Measurements from ENCODE around the gene C1orf116.

DNA sequence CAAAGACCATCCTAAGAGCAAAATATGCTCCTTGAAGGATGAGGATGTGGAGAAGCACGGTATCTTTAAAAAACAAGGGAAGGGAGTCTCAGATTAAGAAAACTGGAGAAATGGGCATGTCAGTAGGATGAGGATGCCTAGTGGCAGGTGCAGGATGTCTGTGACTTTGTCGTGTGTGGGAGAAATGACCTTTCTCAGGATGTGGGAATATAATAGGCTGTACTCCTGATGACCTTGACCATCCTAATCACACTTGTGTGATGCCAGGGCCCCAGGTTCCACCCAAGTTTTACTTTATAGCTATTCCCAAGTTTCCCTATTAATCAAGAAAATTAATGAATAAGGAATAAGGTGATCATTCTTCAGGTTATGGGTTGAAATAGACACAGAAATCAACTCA lies 12.9 kb downstream of the C1orf116 start:
- no peak for TF ChIP-seq POLR2A (IDR thresholded peaks at IDR 0.05)
- TF ChIP-seq, protein P1, sequence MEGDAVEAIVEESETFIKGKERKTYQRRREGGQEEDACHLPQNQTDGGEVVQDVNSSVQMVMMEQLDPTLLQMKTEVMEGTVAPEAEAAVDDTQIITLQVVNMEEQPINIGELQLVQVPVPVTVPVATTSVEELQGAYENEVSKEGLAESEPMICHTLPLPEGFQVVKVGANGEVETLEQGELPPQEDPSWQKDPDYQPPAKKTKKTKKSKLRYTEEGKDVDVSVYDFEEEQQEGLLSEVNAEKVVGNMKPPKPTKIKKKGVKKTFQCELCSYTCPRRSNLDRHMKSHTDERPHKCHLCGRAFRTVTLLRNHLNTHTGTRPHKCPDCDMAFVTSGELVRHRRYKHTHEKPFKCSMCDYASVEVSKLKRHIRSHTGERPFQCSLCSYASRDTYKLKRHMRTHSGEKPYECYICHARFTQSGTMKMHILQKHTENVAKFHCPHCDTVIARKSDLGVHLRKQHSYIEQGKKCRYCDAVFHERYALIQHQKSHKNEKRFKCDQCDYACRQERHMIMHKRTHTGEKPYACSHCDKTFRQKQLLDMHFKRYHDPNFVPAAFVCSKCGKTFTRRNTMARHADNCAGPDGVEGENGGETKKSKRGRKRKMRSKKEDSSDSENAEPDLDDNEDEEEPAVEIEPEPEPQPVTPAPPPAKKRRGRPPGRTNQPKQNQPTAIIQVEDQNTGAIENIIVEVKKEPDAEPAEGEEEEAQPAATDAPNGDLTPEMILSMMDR (IDR thresholded peaks at IDR 0.05), result no peak
- TF ChIP-seq EP300 (IDR thresholded peaks at IDR 0.05), result no peak
- no peak for TF ChIP-seq POLR2AphosphoS5 (IDR thresholded peaks at IDR 0.05)

Measured in suprapubic skin (tissue), 4 donors.